Naive thymus-derived CD8-positive, alpha-beta T cell (primary cell): ENCODE data around the gene CFD. TPM values are rescaled to one million over a fixed set of nuclear protein-coding genes. Genes with fewer than 3 reads are reported as not detected.
"Not testable (repeated sequence)": the region's sequence is repeated elsewhere in the genome, so short reads cannot be mapped to it uniquely, and the experiment has no call there.

Source experiments
- ATAC-seq, 2 donors: fragments of 150-1000 bp; cut with Tn5 transposase in 1 of 2; sonication (Bioruptor Pico), chemical (Tn5 transposase) in 1 of 2; 1 replicate in 1 of 2; 2 replicates in 1 of 2; pipeline ENCODE4 v1.10.0; 2021; ENCODE audit warnings: mild to moderate bottlenecking in 2 of 2, moderate library complexity in 2 of 2
- POLR2A ChIA-PET: fragments of 350-600 bp; sonication (Branson Sonifier 250); formaldehyde crosslinking; loops from one replicate; lab custom pipeline; 2021; ENCODE audit warnings: antibody characterized with exemption; lab: Charles Lee
- DNase-seq, 10 donors: peaks; one replicate each; pipeline versions ENCODE4 v3.0.0 to v3.0.0-alpha.2; 2020 to 2022
- H3K27ac Mint-ChIP-seq, 10 donors: one replicate each; pipeline ENCODE4 v1.8.0; 2020 to 2022; ENCODE audit warnings: mild to moderate bottlenecking in 10 of 10, mixed read lengths in 10 of 10, moderate library complexity in 4 of 10, inconsistent platforms in 1 of 10
- H3K27me3 Mint-ChIP-seq, 5 donors: one replicate each; pipeline ENCODE4 v1.8.0; 2021 to 2022; ENCODE audit warnings: mixed read lengths in 5 of 5
- H3K36me3 Mint-ChIP-seq, 3 donors: one replicate each; pipeline ENCODE4 v1.8.0; 2020 to 2022; ENCODE audit warnings: mixed read lengths in 3 of 3, mild to moderate bottlenecking in 2 of 3, inconsistent platforms in 1 of 3
- H3K4me1 Mint-ChIP-seq, 4 donors: one replicate each; pipeline ENCODE4 v1.8.0; 2021 to 2022; ENCODE audit warnings: mixed read lengths in 4 of 4
- H3K4me3 Mint-ChIP-seq, 10 donors: one replicate each; pipeline ENCODE4 v1.8.0; 2020 to 2022; ENCODE audit warnings: mild to moderate bottlenecking in 10 of 10, mixed read lengths in 10 of 10, moderate library complexity in 6 of 10, inconsistent platforms in 1 of 10
- H3K9me3 Mint-ChIP-seq, 9 donors: one replicate each; pipeline ENCODE4 v1.8.0; 2020 to 2022; ENCODE audit warnings: mixed read lengths in 9 of 9, mild to moderate bottlenecking in 3 of 9, inconsistent platforms in 1 of 9, moderate library complexity in 1 of 9
- polyA plus RNA-seq, 3 donors: library from polyadenylated mRNA; unstranded; fragments of 300-500 nt; fragmentation: Illumina TruSeq; gene quantifications; one replicate each; pipeline ENCODE4 v1.2.3, GENCODE V29; 2021
- total RNA-seq, 8 experiments: library from RNA in 2 of 8; stranded (reverse) in 2 of 8; gene quantifications; one replicate each; pipeline ENCODE4 v1.2.3 and lab custom pipeline; 2021 to 2026

CFD gene
- total and polyA plus RNA-seq, 5 experiments from 2014 or later = 2.4 to 10.0 (median 3.9) TPM

DNA sequence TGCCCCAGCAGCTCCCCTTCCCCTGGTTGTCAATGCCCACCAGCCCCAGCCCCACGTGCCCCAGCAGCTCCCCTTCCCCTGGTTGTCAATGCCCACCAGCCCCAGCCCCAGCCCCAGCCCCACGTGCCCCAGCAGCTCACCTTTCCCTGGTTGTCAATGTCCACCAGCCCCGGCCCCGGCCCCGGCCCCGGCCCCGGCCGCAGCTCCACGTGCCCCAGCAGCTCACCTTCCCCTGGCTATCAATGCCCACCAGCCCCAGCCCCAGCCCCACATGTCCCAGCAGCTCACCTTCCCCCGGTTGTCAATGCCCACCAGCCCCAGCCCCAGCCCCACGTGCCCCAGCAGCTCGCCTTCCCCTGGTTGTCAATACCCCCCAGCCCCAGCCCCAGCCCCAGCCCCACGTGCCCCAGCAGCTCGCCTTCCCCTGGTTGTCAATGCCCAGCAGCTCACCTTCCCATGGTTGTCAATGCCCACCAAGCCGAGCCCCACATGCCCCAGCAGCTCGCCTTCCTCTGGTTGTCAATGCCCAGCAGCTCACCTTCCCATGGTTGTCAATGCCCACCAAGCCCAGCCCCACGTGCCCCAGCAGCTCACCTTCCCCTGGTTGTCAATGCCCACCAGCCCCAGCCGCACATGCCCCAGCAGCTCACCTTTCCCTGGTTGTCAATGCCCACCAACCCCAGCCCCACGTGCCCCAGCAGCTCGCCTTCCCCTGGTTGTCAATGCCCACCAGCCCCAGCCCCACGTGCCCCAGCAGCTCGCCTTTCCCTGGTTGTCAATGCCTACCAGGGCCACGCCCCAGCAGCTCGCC is 19.5 kb downstream of the CFD start:
- not testable (repeated sequence) for H3K9me3 Mint-ChIP-seq, ATAC-seq, H3K4me3 Mint-ChIP-seq, DNase-seq, H3K27me3 Mint-ChIP-seq, H3K4me1 Mint-ChIP-seq
- Mint-ChIP-seq H3K36me3 (peaks cover 0 to 17% (median 0%) of the 10 kb centered on the region in 3 donors), H3K27ac (peak overlapping the region in 1 of 10 donors; percentile 63)
- POLR2A ChIA-PET = interaction anchor here (0.7 to 2.6 kb wide), 5 partner anchors 10 to 29 kb away, joined by 3 to 12 read pairs (median 3); partner anchors contain the start of genes CFD, MED16 and RNU6-9

DNA sequence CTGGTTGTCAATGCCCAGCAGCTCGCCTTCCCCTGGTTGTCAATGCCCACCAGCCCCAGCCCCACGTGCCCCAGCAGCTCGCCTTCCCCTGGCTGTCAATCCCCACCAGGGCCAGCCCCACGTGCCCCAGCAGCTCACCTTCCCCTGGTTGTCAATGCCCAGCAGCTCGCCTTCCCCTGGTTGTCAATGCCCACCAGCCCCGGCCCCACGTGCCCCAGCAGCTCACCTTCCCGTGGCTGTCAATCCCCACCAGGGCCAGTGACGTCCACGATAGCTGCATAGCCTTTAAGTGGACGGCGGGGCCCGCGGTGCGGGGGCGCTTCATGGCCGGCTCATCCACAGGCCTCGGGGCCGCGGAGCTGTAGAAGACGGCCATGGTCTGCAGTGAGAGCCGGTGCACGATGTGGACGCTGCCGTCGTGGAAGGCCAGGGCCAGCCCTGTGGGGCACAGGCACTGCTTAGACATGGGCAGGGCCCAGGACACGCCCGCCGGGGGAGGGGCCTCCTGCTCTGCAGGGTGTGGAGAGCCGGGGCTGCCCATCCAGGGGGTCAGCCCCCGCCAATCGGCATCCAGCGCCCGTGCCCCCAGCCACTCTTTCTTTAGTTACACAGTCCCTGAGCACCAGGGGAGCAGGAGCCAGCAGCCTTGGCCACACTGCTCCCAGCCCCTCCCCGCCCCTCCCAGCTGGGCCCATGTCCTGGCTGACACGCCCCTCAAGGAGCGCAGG is 20.4 kb downstream of the CFD start:
- H3K9me3 Mint-ChIP-seq = no peaks in the 10 kb centered on the region
- no peaks in the 10 kb centered on the region for H3K27me3 Mint-ChIP-seq
- POLR2A ChIA-PET = interaction anchor here (0.9 to 2.6 kb wide), 3 partner anchors 13 to 16 kb away, joined by 5 to 12 read pairs (median 6); partner anchors contain the start of genes MED16 and RNU6-9
- H3K4me3 Mint-ChIP-seq = no peak overlapping the region
- no peak for DNase-seq
- no peak for ATAC-seq
- no peak overlapping the region for H3K27ac Mint-ChIP-seq
- H3K36me3 Mint-ChIP-seq = peaks cover 0 to 17% (median 0%) of the 10 kb centered on the region in 3 donors
- peaks cover 0 to 2% (median under 1%) of the 10 kb centered on the region in 4 donors for H3K4me1 Mint-ChIP-seq

DNA sequence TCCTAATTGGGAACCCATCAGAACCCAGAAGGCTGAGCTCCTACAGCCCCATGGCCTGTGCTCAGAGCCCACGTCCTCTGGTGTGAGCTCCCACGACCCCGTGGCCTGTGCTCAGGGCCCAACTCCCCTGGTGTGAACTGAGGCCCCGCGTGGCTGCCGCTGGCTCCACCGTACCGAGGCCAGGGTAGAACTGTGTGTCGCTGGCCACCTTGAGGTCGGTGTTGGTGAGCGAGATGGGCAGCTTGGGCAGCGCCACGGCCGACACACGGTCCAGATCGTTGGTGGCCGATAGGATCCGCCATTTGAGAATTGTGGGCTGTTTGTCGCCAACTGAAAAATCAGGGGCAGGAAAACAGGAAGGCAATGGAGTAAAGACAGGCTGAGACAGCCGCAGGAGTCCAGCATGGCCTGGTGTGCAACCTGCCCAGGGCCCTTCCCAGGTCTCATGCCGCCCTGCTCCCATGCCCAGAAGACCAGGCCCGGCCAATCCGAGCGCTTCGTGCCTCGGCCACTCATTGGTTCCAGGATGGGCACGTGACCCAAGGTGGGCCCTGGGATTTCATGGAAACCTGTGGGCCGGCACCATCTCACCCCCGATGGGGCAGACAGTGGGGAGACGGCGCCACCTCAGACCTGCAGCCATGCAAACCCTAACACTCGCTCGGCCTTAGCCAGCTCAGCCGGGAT is 22.1 kb downstream of the CFD start:
- DNase-seq (no peak), ATAC-seq (no peak)
- Mint-ChIP-seq H3K27ac (no peak overlapping the region), H3K4me3 (no peak overlapping the region), H3K27me3 (no peaks in the 10 kb centered on the region), H3K36me3 (peaks cover 0 to 22% (median 2%) of the 10 kb centered on the region in 3 donors), H3K9me3 (no peaks in the 10 kb centered on the region), H3K4me1 (peaks cover 0 to 2% (median under 1%) of the 10 kb centered on the region in 4 donors)
- POLR2A ChIA-PET = interaction anchor here (1.0 to 2.1 kb wide), 6 partner anchors 10 to 34 kb away, joined by 3 to 12 read pairs (median 3); partner anchors contain the start of genes MED16 and RNU6-9

DNA sequence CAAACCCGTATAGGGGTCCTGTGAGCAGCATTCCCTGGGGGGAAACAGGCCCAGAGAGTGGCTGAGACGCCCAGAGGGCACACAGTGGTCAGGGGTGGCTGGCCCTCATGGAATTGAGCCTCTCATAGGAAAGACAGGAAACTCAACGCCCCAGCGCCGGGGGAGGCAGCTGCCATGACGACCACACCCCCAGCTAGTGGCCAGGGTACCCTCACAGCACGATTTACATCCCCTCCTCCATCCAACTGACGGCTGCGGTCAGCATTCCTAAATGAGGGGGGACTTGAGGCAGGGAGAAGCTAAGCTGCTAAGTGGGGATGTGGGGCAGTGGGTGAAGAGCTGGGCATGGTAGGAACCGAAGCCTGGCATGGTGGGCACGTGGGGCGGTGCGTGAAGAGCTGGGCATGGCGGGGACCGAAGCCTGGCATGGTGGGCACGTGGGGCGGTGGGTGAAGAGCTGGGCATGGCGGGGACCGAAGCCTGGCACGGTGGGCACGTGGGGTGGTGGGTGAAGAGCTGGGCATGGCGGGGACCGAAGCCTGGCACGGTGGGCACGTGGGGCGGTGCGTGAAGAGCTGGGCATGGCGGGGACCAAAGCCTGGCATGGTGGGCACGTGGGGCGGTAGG is 23.5 kb downstream of the CFD start:
- H3K4me3 Mint-ChIP-seq = no peak overlapping the region
- no peak overlapping the region for H3K27ac Mint-ChIP-seq
- peaks cover 0 to 31% (median 2%) of the 10 kb centered on the region in 3 donors for H3K36me3 Mint-ChIP-seq
- H3K27me3 Mint-ChIP-seq = no peaks in the 10 kb centered on the region
- H3K9me3 Mint-ChIP-seq = no peaks in the 10 kb centered on the region
- POLR2A ChIA-PET = interaction anchor here (0.6 to 2.1 kb wide), 6 partner anchors 9 to 232 kb away, joined by 3 to 12 read pairs (median 3); partner anchors contain the start of genes MED16 and RNU6-9
- no peak for ATAC-seq
- DNase-seq = no peak
- H3K4me1 Mint-ChIP-seq = peaks cover 0 to 7% (median 1%) of the 10 kb centered on the region in 4 donors

DNA sequence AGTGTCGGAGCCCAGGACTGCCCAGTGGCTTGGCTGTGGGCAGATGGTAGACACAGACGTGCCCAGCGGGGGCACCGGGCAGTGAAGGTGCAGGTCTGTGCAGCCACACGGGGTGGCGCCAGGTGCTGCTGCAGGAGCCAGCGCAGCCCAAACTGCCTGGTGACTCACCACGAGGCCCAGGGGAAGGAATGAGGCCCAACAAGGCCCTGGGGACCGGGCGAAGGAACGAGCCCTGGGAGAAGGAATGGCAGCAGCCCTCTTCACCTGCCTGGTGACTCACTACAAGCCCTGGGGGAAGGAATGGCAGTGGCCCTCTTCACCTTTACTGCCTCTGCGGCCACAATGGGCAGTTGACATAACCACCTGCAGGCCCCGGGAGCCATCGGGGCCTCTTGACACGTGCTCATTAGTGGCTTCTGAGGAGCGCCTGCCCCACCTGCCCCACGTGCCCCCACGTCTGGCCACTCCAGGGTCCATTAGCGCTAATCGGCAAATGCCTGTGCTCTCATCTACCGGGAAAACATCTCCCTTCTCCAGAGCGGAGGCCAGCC is 24.3 kb downstream of the CFD start:
- Mint-ChIP-seq H3K4me3 (no peak overlapping the region), H3K4me1 (peaks cover 0 to 13% (median 1%) of the 10 kb centered on the region in 4 donors), H3K27me3 (no peaks in the 10 kb centered on the region), H3K36me3 (peaks cover 0 to 32% (median 2%) of the 10 kb centered on the region in 3 donors), H3K9me3 (no peaks in the 10 kb centered on the region), H3K27ac (peak overlapping the region in 1 of 10 donors; percentile 47)
- POLR2A ChIA-PET = interaction anchor here (1.4 to 2.1 kb wide), 2 partner anchors 9 to 21 kb away, joined by 4 to 12 read pairs; partner anchors contain the start of genes MED16 and RNU6-9
- no peak for DNase-seq
- ATAC-seq = no peak

DNA sequence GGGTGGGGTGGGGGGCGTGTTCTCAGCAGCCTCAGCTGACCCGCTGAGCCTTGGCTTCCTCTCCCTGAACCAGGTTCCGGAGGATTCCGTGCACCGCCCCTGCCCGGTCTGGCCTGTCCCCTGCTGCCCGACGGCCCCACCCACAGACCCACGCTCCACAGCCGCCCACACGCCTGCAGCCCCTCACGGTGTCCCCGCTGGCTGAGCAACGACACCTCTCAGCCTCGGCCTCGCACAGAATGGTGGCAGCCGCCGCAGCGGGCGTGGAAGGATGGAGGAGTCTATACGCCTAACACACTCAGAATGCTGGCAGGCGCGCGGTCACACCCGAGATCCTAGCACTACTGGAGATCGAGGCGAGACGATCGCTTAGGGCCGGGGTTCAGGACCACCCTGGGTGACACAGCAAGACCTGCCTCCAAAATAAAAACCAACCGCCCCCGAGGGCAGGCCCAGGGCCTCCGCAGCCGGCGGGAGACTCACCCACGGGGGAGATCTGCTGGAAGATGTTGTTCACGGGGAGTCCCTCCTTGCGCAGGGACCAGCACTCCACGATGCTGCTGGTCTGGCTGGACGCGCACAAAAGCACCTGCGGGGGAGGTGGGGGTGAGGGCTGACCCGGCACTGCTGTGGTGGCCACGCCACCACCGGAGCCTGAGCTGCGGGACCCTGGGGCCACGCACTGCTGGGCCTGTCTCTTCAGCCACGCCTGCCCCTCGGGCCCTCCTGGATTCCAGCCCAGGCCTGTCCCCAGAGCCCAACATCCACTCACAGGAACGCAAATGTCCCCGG is 25.2 kb downstream of the CFD start:
- Mint-ChIP-seq H3K27me3 (no peaks in the 10 kb centered on the region), H3K36me3 (peaks cover 0 to 37% (median 2%) of the 10 kb centered on the region in 3 donors), H3K9me3 (no peaks in the 10 kb centered on the region), H3K4me1 (peaks cover 0 to 20% (median 2%) of the 10 kb centered on the region in 4 donors), H3K27ac (no peak overlapping the region), H3K4me3 (no peak overlapping the region)
- no peak for ATAC-seq
- POLR2A ChIA-PET = no interaction called here
- no peak for DNase-seq

DNA sequence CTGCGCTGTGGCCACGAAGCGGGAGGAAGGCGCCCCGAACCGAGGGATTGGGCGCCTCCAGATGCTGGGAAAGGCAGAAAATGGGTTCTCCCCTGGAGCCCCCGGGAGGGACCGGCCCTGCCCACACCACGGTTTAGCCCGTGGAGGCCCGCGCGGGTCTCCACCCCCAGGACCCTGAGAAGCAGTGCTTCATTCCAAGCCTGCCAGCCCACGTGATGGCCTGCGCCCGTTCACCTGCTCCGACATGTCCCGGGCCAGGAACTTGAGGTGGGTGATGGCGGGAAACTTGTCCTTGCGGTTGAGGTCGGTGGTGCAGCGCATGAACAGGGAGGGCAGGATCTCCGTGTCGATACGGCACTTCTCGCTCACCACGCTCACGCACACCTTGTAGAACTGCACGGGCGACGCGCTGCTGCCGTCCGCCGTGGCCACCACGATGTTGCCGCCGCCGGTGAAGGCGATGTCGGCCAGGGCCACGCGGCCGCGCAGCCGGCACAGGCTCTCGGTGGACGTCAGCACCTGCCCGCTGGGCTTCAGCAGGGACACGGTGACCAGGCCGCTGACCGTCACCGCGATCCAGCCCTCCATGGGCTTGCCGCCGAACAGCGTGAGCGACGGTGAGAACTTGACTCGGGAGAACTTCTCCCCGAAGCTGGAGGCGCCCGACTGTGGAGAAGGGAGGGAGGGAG is 26.2 kb downstream of the CFD start:
- H3K4me3 Mint-ChIP-seq = no peak overlapping the region
- ATAC-seq = no peak
- no peak overlapping the region for H3K27ac Mint-ChIP-seq
- no peaks in the 10 kb centered on the region for H3K27me3 Mint-ChIP-seq
- POLR2A ChIA-PET = no interaction called here
- H3K36me3 Mint-ChIP-seq = peaks cover 0 to 34% (median 2%) of the 10 kb centered on the region in 3 donors
- no peak for DNase-seq
- peaks cover 0 to 25% (median 5%) of the 10 kb centered on the region in 4 donors for H3K4me1 Mint-ChIP-seq
- H3K9me3 Mint-ChIP-seq = no peaks in the 10 kb centered on the region

DNA sequence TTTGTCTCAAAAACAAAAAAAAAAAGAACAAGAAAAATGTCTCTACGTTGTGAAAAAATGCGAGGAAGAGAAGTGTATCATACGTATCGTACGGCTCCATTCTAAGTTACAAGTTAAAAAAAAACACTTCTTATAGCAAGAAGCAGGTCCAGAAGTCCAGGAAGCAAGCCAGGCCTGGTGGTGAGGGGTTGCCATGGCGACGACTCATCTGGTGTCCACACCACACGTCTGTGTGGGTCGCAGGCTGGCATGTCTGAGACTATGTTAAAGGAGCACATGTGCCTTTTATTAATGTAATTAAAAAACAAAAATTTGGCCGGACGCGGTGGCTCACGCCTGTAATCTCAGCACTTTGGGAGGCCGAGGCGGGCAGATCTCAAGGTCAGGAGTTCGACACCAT is 27.6 kb downstream of the CFD start:
- H3K4me1 Mint-ChIP-seq = peaks cover 4 to 31% (median 14%) of the 10 kb centered on the region in 4 donors
- ATAC-seq = no peak
- no peaks in the 10 kb centered on the region for H3K27me3 Mint-ChIP-seq
- H3K4me3 Mint-ChIP-seq = peak overlapping the region in 2 of 10 donors; percentile 14 to 45
- peak overlapping the region in 3 of 10 donors; percentile 81 to 96 (median 89) for H3K27ac Mint-ChIP-seq
- POLR2A ChIA-PET = interaction anchor here (1.1 to 14.3 kb wide), 4 partner anchors 10 to 30 kb away, joined by 3 to 376 read pairs (median 4); partner anchors contain the start of gene KISS1R
- no peak for DNase-seq
- no peaks in the 10 kb centered on the region for H3K9me3 Mint-ChIP-seq
- H3K36me3 Mint-ChIP-seq = peaks cover 0 to 28% (median 2%) of the 10 kb centered on the region in 3 donors

DNA sequence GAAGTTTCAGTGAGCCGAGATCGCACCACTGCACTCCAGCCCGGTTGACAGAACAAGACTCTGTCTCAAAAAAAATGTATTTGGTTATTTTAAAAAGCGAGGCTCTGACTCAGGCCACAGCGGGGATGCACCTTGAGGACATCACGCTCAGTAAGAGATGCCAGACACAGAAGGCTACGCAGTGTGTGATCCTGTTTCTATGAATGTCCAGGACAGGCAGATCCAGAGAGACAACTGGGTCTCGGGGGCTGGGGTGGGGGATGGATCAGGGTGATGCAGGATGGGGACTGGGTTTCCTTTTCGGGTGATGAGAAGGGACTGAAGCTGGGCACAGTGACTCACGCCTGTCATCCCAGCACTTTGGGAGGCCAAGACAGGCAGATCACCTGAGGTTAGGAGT is 28.1 kb downstream of the CFD start:
- H3K4me3 Mint-ChIP-seq = peak overlapping the region in 2 of 10 donors; percentile 1 to 74
- no peaks in the 10 kb centered on the region for H3K27me3 Mint-ChIP-seq
- peak overlapping the region in 3 of 10 donors; percentile 81 to 96 (median 89) for H3K27ac Mint-ChIP-seq
- peaks cover 2 to 32% (median 17%) of the 10 kb centered on the region in 4 donors for H3K4me1 Mint-ChIP-seq
- no peaks in the 10 kb centered on the region for H3K9me3 Mint-ChIP-seq
- no peak for DNase-seq
- POLR2A ChIA-PET = interaction anchor here (0.6 to 14.3 kb wide), 6 partner anchors 9 to 1197 kb away, joined by 3 to 376 read pairs (median 4); partner anchors contain the start of gene KISS1R
- no peak for ATAC-seq
- H3K36me3 Mint-ChIP-seq = peaks cover 0 to 26% (median 2%) of the 10 kb centered on the region in 3 donors
